GM12891 (cell line): ENCODE data around the gene ZDHHC14.
"Not testable (repeated sequence)": the region's sequence is repeated elsewhere in the genome, so short reads cannot be mapped to it uniquely, and the experiment has no call there.

Experiments used
- DNase-seq: peaks from one replicate; pipeline ENCODE4 v3.0.0; 2011; ENCODE audit warnings: low spot score; ENCODE audit not compliant: insufficient read length
- FAIRE-seq: peaks from 2 replicates; lab custom pipeline; 2011; peaks lifted over from hg19 to GRCh38; lab: Jason Lieb, UNC
- PAX5 ChIP-seq: IDR thresholded peaks from 2 replicates; pipeline ENCODE4 v1.6.1; 2011; ENCODE audit warnings: low read length, moderate library complexity, mild to moderate bottlenecking; ENCODE audit not compliant: insufficient read depth, severe bottlenecking
- POLR2A ChIP-seq: IDR thresholded peaks from 2 replicates; pipeline ENCODE4 v1.6.1; 2011; ENCODE audit warnings: low read depth, low read length, control low read depth
- POLR2AphosphoS5 ChIP-seq: IDR thresholded peaks from 2 replicates; pipeline ENCODE4 v1.6.1; 2011; ENCODE audit warnings: low read depth, low read length, control low read depth
- POU2F2 ChIP-seq: IDR thresholded peaks from 2 replicates; pipeline ENCODE4 v1.6.1; 2011; ENCODE audit warnings: low read depth, mild to moderate bottlenecking, control low read depth, low read length, moderate library complexity
- SPI1 ChIP-seq: IDR thresholded peaks from 2 replicates; pipeline ENCODE4 v1.6.1; 2011; ENCODE audit warnings: low read depth, low read length, control low read depth
- TAF1 ChIP-seq: IDR thresholded peaks from 2 replicates; pipeline ENCODE4 v1.6.1; 2011; ENCODE audit warnings: low read depth, low read length, control low read depth

ZDHHC14 gene

DNA sequence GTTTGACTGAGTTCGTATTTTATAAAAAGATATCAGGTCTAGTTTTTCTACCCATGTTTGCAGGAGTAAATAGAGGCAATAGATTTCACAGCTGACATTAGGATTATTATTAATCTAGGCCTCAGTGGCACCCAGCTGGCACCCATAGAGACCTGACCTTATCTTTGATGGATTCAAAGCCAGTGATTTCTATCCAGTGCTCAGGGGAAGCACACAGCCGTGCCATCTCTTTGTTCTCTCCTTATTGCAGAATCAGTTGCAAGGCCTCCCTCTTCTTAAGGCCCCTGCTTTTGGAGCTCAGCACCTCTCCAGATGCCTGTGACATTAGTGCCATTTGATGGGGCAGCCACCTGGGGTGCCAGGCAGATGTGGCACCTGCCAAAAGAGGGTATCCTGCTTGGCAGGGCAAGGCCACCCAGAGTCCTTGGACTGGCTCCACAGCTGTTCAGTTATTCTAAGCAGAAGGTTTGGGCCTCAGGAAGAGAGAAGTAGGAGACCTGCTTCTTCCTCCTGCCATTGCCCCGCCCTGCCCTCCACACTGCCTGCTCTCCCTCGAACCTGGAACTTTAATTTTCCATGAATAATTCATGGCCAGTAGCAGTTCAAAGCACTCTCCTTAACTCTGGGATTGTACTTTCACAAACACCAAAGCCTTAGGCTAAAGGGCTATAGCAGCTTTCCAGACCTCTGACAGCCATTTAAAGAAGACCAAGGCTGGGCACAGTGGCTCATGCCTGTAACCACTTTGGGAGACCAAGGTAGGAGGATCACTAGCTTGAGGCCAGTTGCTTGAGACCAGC lies 206.3 kb downstream of the ZDHHC14 start:
- TF ChIP-seq TAF1 (no peak), POLR2AphosphoS5 (no peak), POLR2A (no peak), SPI1 (no peak), PAX5 (no peak), POU2F2 (no peak)
- DNase-seq: no peak
- no peak for FAIRE-seq

DNA sequence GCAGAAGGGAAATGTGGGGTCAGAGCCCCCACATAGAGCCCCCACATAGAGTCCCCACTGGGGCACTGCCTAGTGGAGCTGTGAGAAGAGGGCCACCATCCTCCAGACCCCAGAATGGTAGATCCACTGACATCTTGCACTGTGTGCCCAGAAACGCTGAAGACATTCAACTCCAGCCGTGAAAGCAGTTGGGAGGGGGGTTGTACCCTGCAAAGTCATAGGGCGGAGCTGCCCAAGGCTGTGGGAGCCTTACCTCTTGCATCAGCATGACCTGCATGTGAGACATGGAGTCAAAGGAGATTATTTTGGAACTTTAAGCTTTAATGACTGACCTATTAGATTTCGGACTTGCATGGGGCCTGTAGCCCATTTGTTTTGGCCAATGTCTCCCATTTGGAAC lies 209.7 kb downstream of the ZDHHC14 start:
- not testable (repeated sequence) for DNase-seq, FAIRE-seq

DNA sequence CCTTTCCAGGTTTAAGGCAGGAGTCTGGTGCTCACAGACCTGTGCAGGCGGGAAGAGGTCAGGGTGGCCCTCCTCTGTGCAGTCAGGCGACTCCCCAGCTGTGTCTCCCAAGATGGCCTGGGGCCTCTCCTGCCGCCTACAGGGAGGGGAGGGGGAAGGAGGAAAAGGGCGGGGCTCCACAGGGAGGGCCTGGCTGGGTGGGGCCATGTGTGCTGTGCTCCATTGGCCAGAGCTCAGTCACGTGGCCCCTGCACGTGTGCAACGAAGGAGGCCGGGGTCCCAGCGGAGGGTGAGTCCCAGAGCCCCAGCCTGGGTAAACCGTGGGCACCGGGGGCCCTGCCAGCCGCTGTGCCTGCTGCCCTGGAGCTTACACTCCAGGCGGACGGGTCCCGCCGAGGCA lies 211.6 kb downstream of the ZDHHC14 start:
- FAIRE-seq: no peak
- TF ChIP-seq POU2F2 (no peak), SPI1 (no peak), POLR2AphosphoS5 (no peak), TAF1 (no peak), POLR2A (no peak), PAX5 (no peak)
- no peak for DNase-seq

DNA sequence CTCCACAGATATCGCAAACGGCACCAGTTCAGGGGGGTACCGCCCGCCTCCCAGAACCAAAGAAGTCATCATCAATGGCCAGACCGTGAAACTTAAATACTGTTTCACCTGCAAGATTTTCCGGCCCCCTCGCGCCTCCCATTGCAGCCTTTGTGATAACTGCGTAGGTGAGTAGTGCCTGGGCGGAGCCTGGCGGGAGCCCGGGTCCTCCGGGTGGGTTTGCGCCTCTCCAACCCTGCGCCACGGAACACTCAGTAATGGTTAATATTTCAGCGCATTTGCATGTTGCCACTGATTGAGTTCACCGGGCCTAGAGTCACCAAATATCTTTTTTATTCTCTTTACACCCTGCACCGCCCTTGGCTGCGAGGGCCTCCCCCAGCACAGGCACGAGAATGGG lies 212.0 kb downstream of the ZDHHC14 start:
- FAIRE-seq (no peak), DNase-seq (no peak)
- TF ChIP-seq PAX5 (no peak), POU2F2 (no peak), POLR2A (no peak), POLR2AphosphoS5 (no peak), TAF1 (no peak), SPI1 (no peak)

DNA sequence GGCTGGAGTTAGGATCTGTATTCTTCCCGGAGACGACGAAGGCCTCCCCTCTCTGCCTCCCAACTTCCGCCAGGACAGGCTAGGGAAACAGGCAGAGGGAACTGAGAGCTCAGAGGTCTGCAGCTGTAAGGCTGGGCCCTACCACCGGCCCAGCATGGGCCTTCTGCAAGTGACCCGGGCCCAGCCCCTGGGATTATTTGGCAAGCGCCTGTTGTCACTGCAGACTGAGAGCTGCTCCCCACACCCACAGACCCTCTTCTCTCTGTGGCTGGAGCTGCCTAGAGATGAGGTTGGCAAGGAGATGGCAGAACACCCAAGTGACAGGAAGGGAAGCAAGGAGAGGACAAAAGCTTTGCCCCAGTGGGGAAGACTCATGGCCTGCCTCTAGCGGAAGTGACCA lies 212.6 kb downstream of the ZDHHC14 start:
- FAIRE-seq (no peak), DNase-seq (no peak)
- no peak for TF ChIP-seq POLR2A
- TF ChIP-seq POLR2AphosphoS5: no peak
- no peak for TF ChIP-seq PAX5
- no peak for TF ChIP-seq TAF1
- no peak for TF ChIP-seq POU2F2
- TF ChIP-seq SPI1: no peak

DNA sequence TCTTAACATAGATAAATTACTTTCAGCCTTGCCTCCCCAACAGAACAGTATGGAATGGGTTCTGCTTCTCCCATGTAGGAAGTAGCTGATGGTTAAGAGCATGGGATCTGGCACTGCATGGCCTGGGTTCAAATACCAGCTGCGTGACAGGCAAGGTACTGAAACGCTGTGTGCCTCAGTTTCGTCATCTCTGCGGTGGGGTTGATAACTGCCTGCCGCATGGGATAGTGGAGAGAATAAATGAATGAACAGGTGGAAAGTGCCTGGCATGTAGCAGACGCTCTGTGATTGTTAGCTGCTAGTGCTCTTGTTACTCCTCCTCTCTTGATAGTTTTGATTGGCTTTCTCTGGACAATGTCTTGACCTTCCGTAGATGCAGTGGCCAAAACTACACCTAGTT lies 213.3 kb downstream of the ZDHHC14 start:
- FAIRE-seq (no peak), DNase-seq (no peak)
- no peak for TF ChIP-seq TAF1
- no peak for TF ChIP-seq PAX5
- no peak for TF ChIP-seq POU2F2
- TF ChIP-seq SPI1: no peak
- no peak for TF ChIP-seq POLR2AphosphoS5
- no peak for TF ChIP-seq POLR2A

DNA sequence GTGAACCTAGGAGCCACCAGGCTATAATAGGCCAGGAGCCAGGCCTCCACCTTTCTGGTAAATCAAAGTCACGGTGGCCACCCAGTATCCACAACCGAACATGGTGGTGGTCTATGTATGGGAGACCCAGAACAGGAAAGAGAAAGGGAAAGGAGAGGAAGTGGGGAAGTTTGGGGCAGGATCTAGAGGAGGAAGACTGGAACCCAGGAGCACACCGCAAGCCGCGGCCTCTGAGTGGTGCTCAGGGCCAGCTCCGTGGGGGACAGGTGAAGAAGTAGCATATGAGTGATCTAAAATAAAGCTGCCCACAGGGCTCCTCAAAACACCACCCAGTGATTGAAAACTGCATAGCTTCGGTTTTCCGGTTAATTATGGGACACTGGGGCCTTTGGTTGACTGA lies 214.8 kb downstream of the ZDHHC14 start:
- FAIRE-seq: no peak

DNA sequence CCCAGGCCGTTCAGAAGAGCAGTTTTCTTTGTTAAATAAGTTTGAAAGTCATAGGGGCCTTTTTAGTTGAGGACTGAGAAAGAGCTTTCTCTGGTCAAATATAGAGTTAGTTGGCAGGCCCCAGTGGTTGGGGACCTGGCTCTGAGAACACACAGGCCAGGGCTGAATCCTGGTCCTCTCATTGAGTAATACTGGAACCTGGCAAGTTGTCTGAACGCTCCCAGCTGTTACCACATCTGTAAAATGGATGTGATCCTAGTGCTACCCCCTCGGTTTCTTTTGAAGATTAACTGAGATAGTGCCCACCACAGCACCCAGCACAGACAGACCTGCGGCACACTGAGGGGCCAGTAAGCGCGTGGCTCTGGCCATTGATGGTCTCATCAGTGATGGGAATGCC lies 215.5 kb downstream of the ZDHHC14 start:
- FAIRE-seq: no peak
- TF ChIP-seq TAF1 (no peak), POU2F2 (no peak)
- no peak for DNase-seq

More for the DNA sequence above, 214.8 kb downstream of the ZDHHC14 start:
- TF ChIP-seq POLR2AphosphoS5: no peak
- TF ChIP-seq POLR2A: no peak
- no peak for TF ChIP-seq SPI1
- no peak for TF ChIP-seq TAF1
- TF ChIP-seq PAX5: no peak
- TF ChIP-seq POU2F2: no peak
- DNase-seq: no peak

DNA sequence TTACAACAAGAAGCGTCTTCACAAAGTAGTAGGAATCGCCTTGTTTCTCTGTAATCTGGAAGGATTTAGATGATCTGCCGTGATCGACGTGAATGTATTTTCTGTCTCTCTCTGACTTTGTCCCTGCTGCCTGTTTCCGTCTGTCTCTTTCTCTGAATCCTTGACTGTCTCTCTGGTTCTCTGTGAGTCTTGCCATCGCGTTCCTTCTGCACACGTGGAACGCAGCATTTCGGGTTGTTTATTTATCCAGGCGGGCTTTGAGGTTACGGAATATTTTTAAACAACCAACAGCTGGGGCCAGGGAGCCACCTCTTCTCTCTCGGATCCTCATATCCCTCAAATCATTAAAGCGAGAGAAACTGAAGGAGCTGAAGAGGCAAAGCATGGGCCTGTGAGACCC lies 215.9 kb downstream of the ZDHHC14 start:
- TF ChIP-seq POU2F2 (no peak), POLR2A (no peak), SPI1 (no peak), PAX5 (no peak), POLR2AphosphoS5 (no peak), TAF1 (no peak)
- no peak for DNase-seq
- FAIRE-seq: no peak

DNA sequence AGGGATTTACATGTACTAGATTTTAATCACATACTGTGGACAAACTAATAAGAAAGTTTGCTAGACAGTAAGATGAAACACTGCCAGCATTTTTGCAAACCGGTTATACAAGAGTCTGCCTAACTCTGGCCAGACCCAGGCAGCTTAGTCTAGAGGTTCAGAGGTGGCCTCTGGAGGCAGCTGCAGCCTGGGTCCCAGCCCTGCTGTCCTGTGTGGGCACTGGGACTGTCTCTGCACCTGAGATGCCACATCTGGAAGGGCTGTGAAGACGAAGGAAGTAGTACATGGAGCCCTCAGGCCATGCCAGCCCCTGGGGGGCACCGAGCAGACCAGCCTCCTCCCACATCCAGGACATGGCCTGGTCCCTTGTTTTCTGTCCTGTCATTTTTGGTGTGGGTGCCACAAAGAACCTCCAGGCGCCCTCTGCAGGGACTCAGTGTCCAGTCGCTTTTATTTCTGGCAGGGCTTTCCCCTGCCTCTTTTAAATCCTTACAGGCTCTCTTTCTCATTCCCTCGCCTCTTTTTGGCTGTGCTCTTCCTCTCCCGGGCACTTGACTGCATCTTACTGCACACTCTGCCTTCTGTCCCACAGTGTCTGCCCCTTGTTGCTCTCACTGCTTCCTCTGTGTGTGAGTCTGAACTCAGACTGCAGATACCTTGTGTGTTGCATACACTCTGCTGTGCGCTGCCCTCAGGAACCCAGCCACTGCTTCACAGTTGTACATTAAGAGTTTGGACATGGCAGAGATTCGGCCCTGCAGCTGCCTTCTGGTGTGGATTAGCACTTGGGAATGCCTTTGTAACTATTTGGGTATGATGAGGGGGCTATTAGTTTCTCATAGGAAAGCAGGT lies 216.7 kb downstream of the ZDHHC14 start:
- TF ChIP-seq POLR2A: no peak
- TF ChIP-seq SPI1: no peak
- TF ChIP-seq POLR2AphosphoS5: no peak
- no peak for TF ChIP-seq PAX5
- no peak for TF ChIP-seq POU2F2
- TF ChIP-seq TAF1: no peak
- DNase-seq (peak; percentile 31), FAIRE-seq (no peak)
